Measurements from ENCODE around the gene EID3. TPM values are rescaled to one million over a fixed set of nuclear protein-coding genes. Genes with fewer than 3 reads are reported as not detected.

Gene EID3
- total RNA-seq, 1 experiment from 2014 or later: 1.4 TPM

DNA sequence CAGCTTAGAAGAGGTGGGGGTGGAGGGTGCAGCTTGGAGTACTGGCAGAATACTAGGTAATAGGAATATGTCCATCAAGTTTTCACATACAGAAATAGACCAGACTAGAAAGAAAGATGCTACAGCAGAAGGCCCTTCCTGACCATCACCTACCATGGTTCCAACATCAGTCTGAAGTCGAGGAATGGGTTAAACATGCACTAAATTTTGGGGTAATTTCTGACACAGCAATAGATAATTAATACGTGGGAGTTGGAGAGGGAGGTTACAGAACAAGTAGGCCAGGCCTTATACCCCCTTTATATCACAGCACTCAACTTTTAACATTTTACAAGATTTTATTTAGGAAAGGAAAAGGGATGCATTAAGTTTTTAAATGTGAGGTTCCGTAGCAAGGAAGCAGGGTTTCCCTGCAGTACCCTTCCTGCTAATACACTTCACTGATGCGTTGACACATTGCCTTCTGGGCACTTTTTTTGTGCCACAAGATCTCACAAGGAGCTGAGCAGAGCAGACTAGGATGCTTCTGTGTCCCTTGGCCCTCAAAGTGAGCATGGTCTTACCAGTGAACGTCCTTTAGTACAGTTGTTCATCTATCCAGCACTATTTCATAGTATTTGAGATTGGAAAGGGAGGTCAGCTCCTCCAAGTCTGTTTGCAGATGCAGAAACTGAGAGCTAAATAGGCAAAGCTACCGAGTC is 50.8 kb downstream of the EID3 start:
- H2BK12ac ChIP-seq (ENCODE audit: insufficient read length, low read depth, low read length): no peak overlapping the region
- H3K4me1 Mint-ChIP-seq: peaks cover 19 to 25% of the 10 kb centered on the region in 2 experiments
- H3K56ac ChIP-seq (ENCODE audit: insufficient read length, low read depth, low read length): no peak overlapping the region
- peaks cover 9% of the 10 kb centered on the region for H3K4me1 ChIP-seq (ENCODE audit: insufficient read depth, low read length)
- peaks cover 2 to 8% (median 5%) of the 10 kb centered on the region in 3 experiments; a peak in 6 of 7 replicates for H3K36me3 Mint-ChIP-seq (ENCODE audit: insufficient read depth in 1 of 3, low read depth in 3 of 3)
- WGBS (ENCODE audit: extremely low coverage, insufficient read length, low lambda C conversion rate): no CpG with 5 or more reads among the region's 6 CpGs
- H2AK5ac ChIP-seq (ENCODE audit: insufficient read length, low read length): no peak overlapping the region
- no peaks in the 10 kb centered on the region for H3K9me3 Mint-ChIP-seq
- H4K20me1 ChIP-seq (ENCODE audit: control insufficient read depth, insufficient read depth, insufficient read length): no peaks in the 10 kb centered on the region
- no peak overlapping the region for H3K4me3 Mint-ChIP-seq
- H4K8ac ChIP-seq (replicated peaks; ENCODE audit: insufficient read length, low read depth, low read length): no peak overlapping the region
- H3K18ac ChIP-seq (ENCODE audit: insufficient read length, low read depth, low read length): no peak overlapping the region
- H2BK5ac ChIP-seq (ENCODE audit: insufficient read length, low read length): no peak overlapping the region
- no peak overlapping the region for H3K23ac ChIP-seq (ENCODE audit: insufficient read length, low read depth, low read length)
- H3K23me2 ChIP-seq (ENCODE audit: insufficient read length, low read depth, low read length, poor library complexity, severe bottlenecking): no peaks in the 10 kb centered on the region
- no peak overlapping the region for H3K27ac Mint-ChIP-seq
- no peak overlapping the region for H3K4me2 ChIP-seq (ENCODE audit: insufficient read depth, insufficient read length, low read length)
- TF ChIP-seq, protein P1, sequence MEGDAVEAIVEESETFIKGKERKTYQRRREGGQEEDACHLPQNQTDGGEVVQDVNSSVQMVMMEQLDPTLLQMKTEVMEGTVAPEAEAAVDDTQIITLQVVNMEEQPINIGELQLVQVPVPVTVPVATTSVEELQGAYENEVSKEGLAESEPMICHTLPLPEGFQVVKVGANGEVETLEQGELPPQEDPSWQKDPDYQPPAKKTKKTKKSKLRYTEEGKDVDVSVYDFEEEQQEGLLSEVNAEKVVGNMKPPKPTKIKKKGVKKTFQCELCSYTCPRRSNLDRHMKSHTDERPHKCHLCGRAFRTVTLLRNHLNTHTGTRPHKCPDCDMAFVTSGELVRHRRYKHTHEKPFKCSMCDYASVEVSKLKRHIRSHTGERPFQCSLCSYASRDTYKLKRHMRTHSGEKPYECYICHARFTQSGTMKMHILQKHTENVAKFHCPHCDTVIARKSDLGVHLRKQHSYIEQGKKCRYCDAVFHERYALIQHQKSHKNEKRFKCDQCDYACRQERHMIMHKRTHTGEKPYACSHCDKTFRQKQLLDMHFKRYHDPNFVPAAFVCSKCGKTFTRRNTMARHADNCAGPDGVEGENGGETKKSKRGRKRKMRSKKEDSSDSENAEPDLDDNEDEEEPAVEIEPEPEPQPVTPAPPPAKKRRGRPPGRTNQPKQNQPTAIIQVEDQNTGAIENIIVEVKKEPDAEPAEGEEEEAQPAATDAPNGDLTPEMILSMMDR (conservative IDR thresholded peaks at IDR 0.05): no peak
- H3K79me2 ChIP-seq (ENCODE audit: insufficient read depth, low read length): no peaks in the 10 kb centered on the region
- no peaks in the 10 kb centered on the region; the same call in 1 of the 2 replicates for H3K27me3 Mint-ChIP-seq (ENCODE audit: low read depth)
- H3K27ac ChIP-seq (ENCODE audit: insufficient read length, low read depth, low read length): no peak overlapping the region
- H4K91ac ChIP-seq (ENCODE audit: insufficient read length, low read depth, low read length): no peak overlapping the region
- H3T11ph ChIP-seq (ENCODE audit: low read length): no peak overlapping the region
- H3K9ac ChIP-seq (ENCODE audit: extremely low read depth, insufficient read length, low read length): no peak overlapping the region
- no peak overlapping the region for H2BK20ac ChIP-seq (ENCODE audit: low read depth, low read length, poor library complexity, severe bottlenecking)
- H3K27me3 ChIP-seq (ENCODE audit: insufficient read depth, low read length): no peaks in the 10 kb centered on the region
- no peak overlapping the region for H4K5ac ChIP-seq (ENCODE audit: insufficient read length, low read depth, low read length)
- no peak overlapping the region for H2BK15ac ChIP-seq (ENCODE audit: low read depth, low read length)
- peak; percentile 4 for DNase-seq
- H3K4ac ChIP-seq (ENCODE audit: low read depth, low read length): no peak overlapping the region
- no peak overlapping the region for H2BK120ac ChIP-seq (ENCODE audit: low read depth, low read length, poor library complexity, severe bottlenecking)
- H3K79me1 ChIP-seq (ENCODE audit: insufficient read depth, low read depth, low read length, poor library complexity, severe bottlenecking): no peaks in the 10 kb centered on the region
- no peaks in the 10 kb centered on the region for H3K9me3 ChIP-seq (ENCODE audit: control insufficient read depth, low read depth, low read length)
- no peak overlapping the region for H2AFZ ChIP-seq (ENCODE audit: low read length)
- no peak overlapping the region for H3K14ac ChIP-seq (ENCODE audit: insufficient read depth, low read length)

Other genes with a start within 250 kb of the EID3 start
- gene HCFC2, start 239.2 kb upstream of the EID3 start, total RNA-seq (2021): 1.4 and 1.9 TPM in 2 replicates
- 52.1 and 52.5 TPM in 2 replicates for gene NFYB, start 165.5 kb upstream of the EID3 start, total RNA-seq (2021)
- 93.6 and 100 TPM in 2 replicates for gene TXNRD1, start 88.0 kb upstream of the EID3 start, total RNA-seq (2021)
- 6.7 and 7.9 TPM in 2 replicates for gene CHST11, start 153.2 kb downstream of the EID3 start, total RNA-seq (2021)

Data from H9 (cell line).